ENCODE measurements around the gene EPHA3. TPM values are rescaled to one million over a fixed set of nuclear protein-coding genes. Genes with fewer than 3 reads are reported as not detected.

Gene EPHA3
- total RNA-seq, 2 experiments from 2014 or later, result not detected

DNA sequence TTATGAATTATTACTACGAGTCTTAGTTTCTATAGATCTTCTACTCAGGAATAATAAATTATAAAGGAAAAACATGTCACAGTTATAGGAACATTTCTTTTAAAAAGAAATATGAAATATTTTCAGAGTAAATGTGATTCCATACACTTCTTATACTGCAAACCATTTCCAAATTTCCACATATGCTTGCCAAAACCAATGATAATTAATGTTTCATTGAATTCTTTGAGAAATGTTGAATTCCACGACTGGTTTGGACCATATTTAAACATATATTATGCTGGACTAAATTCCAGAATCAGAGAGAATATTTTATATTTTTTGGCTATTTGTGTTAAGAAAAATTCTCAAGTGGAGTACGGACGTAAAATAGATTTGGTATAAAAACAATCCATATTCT is 144.6 kb downstream of the EPHA3 start:
- TF ChIP-seq, protein P1, sequence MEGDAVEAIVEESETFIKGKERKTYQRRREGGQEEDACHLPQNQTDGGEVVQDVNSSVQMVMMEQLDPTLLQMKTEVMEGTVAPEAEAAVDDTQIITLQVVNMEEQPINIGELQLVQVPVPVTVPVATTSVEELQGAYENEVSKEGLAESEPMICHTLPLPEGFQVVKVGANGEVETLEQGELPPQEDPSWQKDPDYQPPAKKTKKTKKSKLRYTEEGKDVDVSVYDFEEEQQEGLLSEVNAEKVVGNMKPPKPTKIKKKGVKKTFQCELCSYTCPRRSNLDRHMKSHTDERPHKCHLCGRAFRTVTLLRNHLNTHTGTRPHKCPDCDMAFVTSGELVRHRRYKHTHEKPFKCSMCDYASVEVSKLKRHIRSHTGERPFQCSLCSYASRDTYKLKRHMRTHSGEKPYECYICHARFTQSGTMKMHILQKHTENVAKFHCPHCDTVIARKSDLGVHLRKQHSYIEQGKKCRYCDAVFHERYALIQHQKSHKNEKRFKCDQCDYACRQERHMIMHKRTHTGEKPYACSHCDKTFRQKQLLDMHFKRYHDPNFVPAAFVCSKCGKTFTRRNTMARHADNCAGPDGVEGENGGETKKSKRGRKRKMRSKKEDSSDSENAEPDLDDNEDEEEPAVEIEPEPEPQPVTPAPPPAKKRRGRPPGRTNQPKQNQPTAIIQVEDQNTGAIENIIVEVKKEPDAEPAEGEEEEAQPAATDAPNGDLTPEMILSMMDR (IDR thresholded peaks at IDR 0.05), result no peak
- Mint-ChIP-seq H3K36me3 (ENCODE audit: low read depth) (no peaks in the 10 kb centered on the region), H3K4me1 (ENCODE audit: low read depth) (no peaks in the 10 kb centered on the region), H3K4me3 (no peak overlapping the region), H3K9me3 (peaks cover 4% of the 10 kb centered on the region), H3K27ac (no peak overlapping the region), H3K27me3 (no peaks in the 10 kb centered on the region)
- CTCF ChIA-PET, result no interaction called here
- POLR2A ChIA-PET, result no interaction called here
- Histone ChIP-seq H3K36me3 (ENCODE audit: insufficient read depth, low read length) (no peaks in the 10 kb centered on the region), H3K27me3 (ENCODE audit: control insufficient read depth in 1 of 2, insufficient read depth in 2 of 2, low read length in 2 of 2) (no peaks in the 10 kb centered on the region), H3K4me1 (ENCODE audit: insufficient read depth, low read length) (no peaks in the 10 kb centered on the region), H3K27ac (ENCODE audit: low read depth in 1 of 2, low read length in 2 of 2) (no peak overlapping the region), H3K9me3 (ENCODE audit: control insufficient read depth in 1 of 2, insufficient read depth in 1 of 2, low read length in 2 of 2) (peaks cover 0 to 3% of the 10 kb centered on the region in 2 experiments), H3K4me3 (ENCODE audit: low read length) (no peak overlapping the region)
- intact Hi-C loops (cut with DNase I, micrococcal nuclease), result no loop called here
- DNase-seq (no peak), ATAC-seq (ENCODE audit: poor library complexity) (no peak)

DNA sequence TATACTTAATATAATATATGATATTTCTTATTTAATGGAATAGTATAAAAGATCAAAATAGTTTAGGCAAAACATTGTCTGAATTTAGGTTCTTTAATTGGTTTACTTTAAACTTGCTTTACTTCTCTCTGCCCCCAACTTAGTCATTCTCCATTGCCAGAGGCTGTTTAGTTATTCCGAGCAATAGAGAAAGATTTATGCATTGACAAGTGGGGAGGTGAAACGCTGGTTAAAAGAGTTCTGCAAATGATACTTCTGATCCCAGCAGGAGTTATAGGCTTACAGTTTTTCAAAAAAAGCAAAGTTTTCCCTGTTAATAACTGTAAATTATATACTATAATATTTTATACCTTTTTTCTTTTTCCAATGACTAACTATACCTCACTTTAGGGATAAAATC is 145.4 kb downstream of the EPHA3 start:
- H3K36me3 ChIP-seq (ENCODE audit: insufficient read depth, low read length), result no peaks in the 10 kb centered on the region
- H3K27me3 ChIP-seq (ENCODE audit: control insufficient read depth in 1 of 2, insufficient read depth in 2 of 2, low read length in 2 of 2), result no peaks in the 10 kb centered on the region
- H3K9me3 ChIP-seq (ENCODE audit: control insufficient read depth in 1 of 2, insufficient read depth in 1 of 2, low read length in 2 of 2), result peaks cover 0 to 3% of the 10 kb centered on the region in 2 experiments
- DNase-seq (no peak), ATAC-seq (ENCODE audit: poor library complexity) (no peak)
- intact Hi-C loops (cut with DNase I, micrococcal nuclease), result no loop called here
- H3K27me3 Mint-ChIP-seq, result no peaks in the 10 kb centered on the region
- H3K27ac ChIP-seq (ENCODE audit: low read depth in 1 of 2, low read length in 2 of 2), result no peak overlapping the region
- no peak overlapping the region for H3K27ac Mint-ChIP-seq
- H3K4me1 Mint-ChIP-seq (ENCODE audit: low read depth), result no peaks in the 10 kb centered on the region
- H3K36me3 Mint-ChIP-seq (ENCODE audit: low read depth), result no peaks in the 10 kb centered on the region
- no peak overlapping the region for H3K4me3 ChIP-seq (ENCODE audit: low read length)
- CTCF ChIA-PET, result no interaction called here
- TF ChIP-seq, protein P1 (IDR thresholded peaks at IDR 0.05), result no peak
- no peak overlapping the region for H3K4me3 Mint-ChIP-seq
- H3K9me3 Mint-ChIP-seq, result peaks cover under 1% of the 10 kb centered on the region
- H3K4me1 ChIP-seq (ENCODE audit: insufficient read depth, low read length), result no peaks in the 10 kb centered on the region
- POLR2A ChIA-PET, result no interaction called here

DNA sequence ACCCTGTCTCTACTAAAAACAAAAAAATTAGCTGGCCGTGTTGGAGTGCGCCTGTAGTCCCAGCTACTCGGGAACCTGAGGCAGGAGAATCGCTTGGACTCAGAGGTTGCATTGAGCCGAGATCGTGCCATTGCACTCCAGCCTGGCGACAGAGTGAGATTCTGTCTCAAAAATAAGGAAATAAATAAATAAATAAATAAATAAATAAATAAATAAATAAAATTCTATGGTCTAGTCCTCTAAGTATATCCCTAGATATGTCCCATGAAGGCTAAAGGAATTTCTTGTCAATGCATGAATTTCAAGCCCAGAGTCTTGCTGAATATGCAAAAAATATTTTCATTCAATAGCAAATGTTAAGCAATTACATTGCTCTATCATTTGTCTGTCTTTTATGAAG is 149.0 kb downstream of the EPHA3 start:
- Histone ChIP-seq H3K4me1 (ENCODE audit: insufficient read depth, low read length) (no peaks in the 10 kb centered on the region), H3K27ac (ENCODE audit: low read depth in 1 of 2, low read length in 2 of 2) (no peak overlapping the region), H3K27me3 (ENCODE audit: control insufficient read depth in 1 of 2, insufficient read depth in 2 of 2, low read length in 2 of 2) (no peaks in the 10 kb centered on the region), H3K36me3 (ENCODE audit: insufficient read depth, low read length) (no peaks in the 10 kb centered on the region), H3K4me3 (ENCODE audit: low read length) (no peak overlapping the region), H3K9me3 (ENCODE audit: control insufficient read depth in 1 of 2, insufficient read depth in 1 of 2, low read length in 2 of 2) (peaks cover 0 to 3% of the 10 kb centered on the region in 2 experiments)
- CTCF ChIA-PET, result no interaction called here
- Mint-ChIP-seq H3K36me3 (ENCODE audit: low read depth) (no peaks in the 10 kb centered on the region), H3K27ac (no peak overlapping the region), H3K27me3 (no peaks in the 10 kb centered on the region), H3K9me3 (no peaks in the 10 kb centered on the region), H3K4me1 (ENCODE audit: low read depth) (no peaks in the 10 kb centered on the region), H3K4me3 (no peak overlapping the region)
- no peak for ATAC-seq (ENCODE audit: poor library complexity)
- POLR2A ChIA-PET, result no interaction called here
- TF ChIP-seq, protein P1 (IDR thresholded peaks at IDR 0.05), result no peak
- DNase-seq, result no peak
- intact Hi-C loops (cut with DNase I, micrococcal nuclease), result no loop called here

All from CD4-positive, alpha-beta T cell (primary cell).